Skin of body (tissue), 2 donors: ENCODE measurements around the gene IPO11. TPM values are rescaled to one million over a fixed set of nuclear protein-coding genes. Genes with fewer than 3 reads are reported as not detected.
"Not testable (repeated sequence)": the region's sequence is repeated elsewhere in the genome, so short reads cannot be mapped to it uniquely, and the experiment has no call there.

Source experiments
- DNase-seq: peaks from one replicate; lab custom pipeline; 2025; lab: John Stamatoyannopoulos, UW
- total RNA-seq: library from RNA; depleted of rRNA; stranded (reverse); fragments of >200 nt; gene quantifications from one replicate; pipeline ENCODE4 v1.2.3, GENCODE V29; 2014

Gene IPO11
- total RNA-seq, 1 donor from 2014 or later: 29.2 TPM

DNA sequence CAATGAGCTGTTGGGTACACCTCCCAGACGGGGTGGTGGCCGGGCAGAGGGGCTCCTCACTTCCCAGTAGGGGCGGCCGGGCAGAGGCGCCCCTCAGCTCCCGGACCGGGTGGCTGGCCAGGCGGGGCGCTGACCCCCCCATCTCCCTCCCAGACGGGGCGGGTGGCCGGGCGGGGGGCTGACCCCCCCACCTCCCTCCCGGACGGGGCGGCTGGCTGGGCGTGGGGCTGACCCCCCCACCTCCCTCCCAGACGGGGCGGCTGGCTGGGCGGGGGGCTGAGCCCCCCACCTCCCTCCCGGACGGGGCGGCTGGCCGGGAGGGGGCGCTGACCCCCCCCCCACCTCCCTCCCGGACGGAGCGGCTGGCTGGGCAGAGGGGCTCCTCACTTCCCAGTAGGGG lies 100.5 kb downstream of the IPO11 start:
- not testable (repeated sequence) for DNase-seq

DNA sequence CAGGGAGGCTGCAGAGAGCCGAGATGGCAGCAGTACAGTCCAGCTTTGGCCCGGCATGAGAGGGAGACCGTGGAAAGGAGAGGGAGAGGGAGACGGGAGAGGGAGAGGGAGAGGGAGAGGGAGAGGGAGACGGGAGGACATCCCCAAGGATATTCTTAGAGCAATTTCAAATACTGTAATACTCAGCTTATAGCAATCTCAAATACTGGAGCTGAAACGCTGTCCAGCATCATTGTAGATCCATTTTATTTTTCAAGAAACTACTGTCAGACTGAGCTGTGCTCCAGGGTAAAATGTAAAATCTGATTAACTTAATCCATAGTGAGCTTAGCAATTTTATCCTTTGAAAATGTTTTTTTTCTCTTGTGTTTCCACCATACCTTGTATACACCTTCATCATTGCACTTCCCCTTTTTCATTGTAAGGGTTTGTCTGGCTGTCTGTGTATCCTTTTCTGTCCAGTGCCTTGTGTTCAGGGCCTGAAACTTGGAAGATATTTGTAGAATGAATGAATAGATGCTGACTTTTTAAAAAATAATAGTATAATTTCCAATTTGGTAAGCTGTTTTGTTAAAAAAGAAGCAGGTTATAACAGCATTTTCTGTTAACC lies 102.1 kb downstream of the IPO11 start:
- no peak for DNase-seq

DNA sequence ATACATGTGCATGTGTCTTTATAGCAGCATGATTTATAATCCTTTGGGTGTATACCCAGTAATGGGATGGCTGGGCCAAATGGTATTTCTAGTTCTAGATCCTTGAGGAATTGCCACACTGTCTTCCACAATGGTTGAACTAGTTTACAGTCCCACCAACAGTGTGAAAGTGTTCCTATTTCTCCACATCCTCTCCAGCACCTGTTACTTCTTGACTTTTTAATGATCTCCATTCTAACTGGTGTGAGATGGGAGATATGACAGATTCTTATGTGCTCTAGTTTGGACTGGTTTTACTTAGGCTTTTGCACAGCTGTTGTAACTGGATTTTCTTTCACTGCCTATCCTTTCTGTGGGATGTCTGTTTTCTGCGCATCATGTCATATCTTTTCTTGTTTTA lies 108.2 kb downstream of the IPO11 start:
- not testable (repeated sequence) for DNase-seq

DNA sequence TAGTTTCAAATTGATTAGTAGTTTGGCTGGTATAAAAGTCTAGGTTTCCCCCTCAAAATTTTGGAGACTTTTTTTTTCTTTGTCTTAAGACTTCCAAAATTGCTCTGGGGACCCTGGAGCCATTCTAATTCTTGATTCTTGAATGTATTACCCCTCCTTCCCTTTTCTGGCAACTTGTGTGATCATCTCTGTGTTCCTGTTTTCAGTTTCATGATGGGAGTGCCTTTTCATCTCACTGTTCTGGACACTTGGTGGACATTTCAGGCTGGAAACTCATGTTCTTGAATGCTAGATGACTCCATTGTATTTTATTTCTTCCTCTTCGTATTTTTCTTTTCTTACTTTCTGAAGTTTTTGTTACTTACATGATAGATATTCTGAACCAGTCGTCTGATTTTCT lies 108.8 kb downstream of the IPO11 start:
- DNase-seq: no peak

DNA sequence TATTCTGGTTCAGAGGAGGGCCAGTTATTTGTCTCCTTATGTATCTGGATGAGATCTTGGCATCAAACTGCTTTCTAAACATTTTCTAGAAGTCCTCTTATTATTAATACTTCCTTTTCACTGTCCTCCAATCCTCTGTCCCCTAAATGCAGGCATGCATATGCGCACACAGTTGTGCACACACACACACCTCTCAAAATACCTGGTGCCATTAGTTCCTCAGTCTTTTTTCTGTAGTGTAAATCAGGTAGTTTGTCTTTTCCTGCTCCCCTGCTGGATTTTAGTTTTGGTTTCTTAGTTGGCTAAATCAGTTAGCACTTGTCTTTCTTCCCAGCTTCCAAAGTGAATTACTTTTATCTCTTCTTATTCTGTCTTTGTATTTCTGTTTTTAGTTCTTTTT lies 110.2 kb downstream of the IPO11 start:
- no peak for DNase-seq

DNA sequence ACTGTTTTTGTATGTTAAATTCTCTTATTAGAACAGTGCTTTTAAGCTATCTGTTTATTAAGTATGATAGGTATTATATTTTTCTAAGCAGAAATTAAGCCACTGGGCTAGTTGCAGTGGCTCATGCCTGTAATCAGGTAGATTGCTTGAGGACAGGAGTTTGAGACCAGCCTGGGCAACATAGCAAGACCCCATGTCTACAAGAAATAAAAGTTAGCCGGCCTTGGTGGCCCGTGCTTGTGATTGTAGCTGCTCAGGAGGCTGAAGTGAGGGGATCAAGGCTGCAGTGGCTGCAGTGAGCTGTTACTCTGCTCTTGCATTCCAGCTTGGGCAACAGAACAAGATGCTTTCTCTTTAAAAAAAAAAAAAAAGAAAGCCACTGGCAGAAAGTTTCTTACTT lies 121.0 kb downstream of the IPO11 start:
- DNase-seq: no peak

DNA sequence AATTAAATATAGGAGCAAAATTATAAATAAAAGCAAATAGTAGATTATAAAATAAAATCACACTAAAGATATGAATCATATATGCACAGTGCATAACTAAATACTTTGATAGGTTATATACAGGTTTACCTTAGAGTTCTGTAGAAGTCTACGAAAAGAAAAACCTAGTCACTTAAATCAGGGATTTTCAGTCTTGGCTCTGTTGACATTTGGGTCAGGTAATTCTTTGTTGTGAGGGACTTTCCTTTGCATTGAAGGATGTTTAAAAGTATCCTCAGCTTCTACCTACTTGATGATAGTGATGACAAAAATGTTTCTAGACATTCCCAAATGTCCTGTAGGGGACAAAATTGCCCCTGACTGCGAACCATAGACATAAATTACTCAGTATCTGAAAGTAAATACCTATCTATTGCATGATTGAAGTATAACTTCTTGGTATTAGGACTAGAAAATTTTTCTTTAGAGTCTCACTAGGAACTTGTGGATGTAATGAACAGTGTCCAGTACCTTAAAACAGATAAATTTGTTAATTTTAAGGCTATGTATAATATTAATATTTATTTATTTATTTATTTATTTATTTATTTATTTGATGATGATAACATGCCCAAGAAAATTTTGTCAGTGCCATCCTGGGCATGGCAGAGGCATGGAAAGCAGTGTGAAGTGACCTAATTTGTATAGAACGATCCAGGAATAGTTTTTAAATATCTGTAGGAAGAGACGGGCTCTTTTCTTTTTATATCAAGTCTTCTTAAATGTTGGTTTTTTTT lies 122.1 kb downstream of the IPO11 start:
- DNase-seq: no peak

DNA sequence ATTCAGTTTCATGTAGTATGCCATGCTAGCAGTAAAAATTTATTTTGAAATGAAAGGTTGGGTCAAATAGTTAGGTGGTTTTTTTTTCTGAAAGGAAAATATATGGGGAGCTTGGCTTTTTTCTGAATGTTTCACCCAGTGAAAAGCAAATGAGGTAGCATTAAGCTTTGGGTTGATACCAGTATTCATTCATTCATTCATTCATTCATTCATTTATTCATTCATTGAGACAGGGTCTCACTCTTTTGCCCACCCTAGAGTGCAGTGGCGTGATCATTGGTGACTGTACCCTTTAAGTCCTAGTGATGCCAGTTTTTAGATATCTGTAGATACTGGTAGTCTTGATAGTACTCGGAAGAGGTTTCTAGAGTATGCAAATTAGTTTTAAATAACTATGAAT lies 123.7 kb downstream of the IPO11 start:
- no peak for DNase-seq

DNA sequence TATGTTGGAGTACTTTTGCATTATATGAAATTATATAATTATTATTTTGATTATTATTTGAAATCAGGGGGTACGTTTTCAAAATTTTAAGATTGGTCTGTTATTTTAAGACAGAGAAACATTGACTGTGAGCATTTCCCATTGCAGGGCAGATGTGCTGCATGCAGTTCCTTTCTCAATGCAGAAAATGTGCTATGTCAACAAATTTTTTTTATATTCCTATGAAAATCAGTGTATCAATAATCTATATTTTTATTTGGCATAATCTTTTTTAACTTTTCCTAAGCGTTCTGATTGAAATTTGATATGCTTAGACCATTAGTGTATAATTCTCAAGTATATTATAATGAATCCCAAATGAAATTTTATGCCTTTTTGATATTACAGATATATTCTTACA lies 124.2 kb downstream of the IPO11 start:
- no peak for DNase-seq

DNA sequence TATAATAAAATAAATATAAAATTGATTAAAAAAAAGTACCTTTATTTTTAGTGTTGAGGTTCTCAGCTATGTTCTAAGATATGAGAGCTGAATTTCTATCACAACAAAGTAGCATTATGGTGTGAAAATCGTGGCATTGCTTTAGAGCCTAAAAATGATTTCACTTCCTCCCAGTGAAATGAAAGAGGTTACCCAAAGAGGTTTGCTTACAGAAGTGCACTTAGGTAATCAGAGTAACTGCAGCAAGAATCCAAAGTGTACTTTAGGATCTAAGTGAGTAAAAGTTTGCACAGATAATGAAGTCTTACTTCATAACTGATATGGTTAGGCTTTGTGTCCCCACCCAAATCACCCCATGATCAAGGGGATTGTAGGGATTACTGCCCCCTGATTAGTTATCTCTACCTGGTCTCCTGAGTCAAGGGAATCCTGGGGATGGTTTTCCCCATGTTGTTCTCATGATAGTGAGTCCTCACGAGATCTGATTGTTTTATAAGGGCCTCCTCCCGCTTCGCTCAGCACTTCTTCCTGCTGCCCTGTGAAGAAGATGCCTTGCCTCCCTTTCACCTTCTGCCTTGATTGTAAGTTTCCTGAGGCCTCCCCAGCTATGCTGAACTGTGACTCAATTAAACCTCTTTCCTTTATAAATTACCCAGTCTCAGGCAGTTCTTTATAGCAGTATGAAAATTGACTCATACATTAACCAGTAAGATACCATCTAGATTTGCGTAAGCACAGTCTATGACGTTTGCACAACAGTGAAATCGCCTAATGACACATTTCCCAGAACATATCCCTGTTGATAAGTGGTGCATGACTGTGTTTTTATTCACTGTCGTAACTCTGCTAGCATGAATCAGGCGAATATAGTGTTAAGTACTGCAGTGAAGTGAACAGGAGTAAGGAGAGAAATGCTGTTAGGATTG lies 125.7 kb downstream of the IPO11 start:
- DNase-seq: no peak

DNA sequence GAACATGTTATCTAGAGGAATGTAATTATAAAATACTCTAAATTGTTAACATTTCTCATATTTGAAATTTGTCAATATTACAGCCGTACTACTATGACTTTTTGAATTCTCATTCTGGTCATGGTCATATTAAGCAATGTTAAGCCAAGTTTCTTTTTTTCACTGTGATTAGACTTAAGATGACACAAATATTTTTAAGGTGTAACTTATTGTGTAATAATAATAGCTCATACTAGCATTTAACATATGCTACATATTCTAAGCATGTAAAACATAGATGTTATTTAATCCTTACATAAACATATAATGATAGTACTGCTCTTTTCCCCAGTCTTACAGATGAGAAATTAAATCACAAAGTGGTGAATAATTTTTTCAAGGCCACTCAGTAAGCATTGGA lies 130.2 kb downstream of the IPO11 start:
- no peak for DNase-seq

DNA sequence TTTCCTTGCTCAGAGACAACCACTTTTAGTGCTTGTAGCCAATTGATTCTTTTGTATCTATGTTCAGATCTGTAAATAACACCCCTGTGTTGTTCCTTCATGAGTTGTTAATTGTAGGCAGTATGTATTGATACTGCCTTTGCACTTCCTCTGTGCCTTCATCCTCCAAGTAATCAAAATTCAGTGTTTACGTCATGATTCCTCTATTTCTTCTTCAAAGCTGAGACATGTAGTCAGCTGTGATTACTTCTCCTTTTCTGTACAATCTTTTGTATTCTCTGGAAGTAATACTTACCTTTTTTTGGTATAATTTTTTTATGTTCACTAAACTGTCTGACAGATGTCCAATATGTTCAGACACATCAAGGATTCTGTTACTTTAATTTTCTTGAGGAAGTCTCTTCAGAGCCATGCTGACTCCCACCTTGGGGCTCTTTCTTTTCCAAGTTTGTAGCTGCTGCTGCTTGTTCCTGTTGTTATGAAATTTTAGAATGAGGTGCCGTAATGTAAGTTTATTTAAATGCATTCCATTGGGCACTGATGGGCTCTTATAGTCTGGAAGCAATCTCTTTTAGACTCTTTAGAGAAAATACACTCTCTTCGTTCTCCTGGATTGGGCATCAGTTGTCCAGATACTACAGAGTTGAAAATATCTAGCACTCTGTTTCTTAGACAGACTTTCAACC lies 135.5 kb downstream of the IPO11 start:
- no peak for DNase-seq

DNA sequence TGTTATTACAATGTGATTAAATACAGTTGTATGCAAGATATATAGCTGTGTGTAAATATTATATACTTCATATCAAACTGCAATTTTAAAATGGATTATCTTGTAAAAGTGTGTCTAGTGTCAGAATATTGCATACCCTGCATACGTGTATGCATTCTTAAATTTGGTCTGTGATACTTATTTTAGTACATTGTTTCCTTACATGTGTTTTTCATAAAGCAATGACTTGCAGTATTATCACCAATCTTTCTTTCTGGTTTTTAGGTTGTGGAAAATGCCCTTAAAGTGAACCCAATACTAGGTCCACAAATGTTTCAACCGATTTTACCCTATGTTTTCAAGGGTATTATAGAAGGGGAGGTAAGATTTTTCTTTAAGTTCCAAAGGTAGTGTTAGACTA lies 137.5 kb downstream of the IPO11 start:
- no peak for DNase-seq

DNA sequence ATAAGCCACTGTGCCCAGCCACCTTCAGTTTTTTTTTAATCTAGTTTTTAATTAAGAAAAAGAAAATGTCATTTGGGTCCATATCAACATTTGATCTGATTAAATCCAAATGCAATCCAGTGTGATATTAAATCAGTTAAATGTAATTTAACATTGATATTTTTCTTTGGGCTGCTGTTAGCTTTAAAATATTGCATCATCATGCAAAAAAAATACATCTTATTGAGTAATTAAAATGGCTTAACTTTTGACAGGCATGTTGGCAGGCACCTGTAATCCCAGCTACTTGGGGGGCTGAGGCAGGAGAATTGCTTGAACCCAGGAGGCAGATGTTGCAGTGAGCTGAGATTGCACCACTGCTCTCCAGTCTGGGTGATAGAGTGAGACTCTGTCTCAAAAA lies 143.4 kb downstream of the IPO11 start:
- DNase-seq: no peak

DNA sequence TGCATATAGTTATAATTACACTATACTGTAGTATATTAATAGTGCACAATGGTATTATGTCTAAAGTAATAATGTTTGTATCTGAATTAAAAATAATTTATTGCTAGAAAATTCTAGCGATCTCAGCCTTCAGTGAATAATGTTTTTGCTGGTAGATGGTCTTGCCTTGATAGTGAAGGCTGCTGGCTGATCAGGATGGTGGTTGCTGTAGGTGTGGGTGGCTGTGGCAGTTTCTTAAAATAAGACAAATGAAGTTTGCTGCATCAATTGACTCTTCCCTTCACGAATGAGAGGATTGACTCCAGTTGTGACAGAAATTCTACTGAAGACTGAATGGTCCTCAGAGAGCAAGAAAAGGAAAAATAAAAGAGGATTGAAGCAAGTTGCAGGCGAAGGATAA lies 146.4 kb downstream of the IPO11 start:
- no peak for DNase-seq

DNA sequence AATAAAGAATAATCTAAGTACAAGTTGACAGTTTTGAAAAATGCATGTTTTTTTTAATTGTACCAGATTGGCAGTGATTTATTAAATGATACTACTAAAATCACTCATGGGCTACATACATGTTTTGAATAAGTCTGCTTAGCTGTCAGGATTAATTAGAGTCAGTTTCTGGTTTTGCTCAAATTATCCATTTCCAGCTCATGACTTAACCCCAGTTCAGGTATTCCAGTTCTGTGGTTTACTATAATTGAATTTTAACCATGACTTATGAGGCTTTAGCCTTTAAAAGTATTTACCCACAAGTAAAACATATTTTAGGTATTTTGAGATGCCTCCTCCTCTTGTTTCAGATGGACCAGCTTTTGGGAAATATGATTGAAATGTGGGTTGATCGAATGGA lies 148.2 kb downstream of the IPO11 start:
- DNase-seq: no peak

DNA sequence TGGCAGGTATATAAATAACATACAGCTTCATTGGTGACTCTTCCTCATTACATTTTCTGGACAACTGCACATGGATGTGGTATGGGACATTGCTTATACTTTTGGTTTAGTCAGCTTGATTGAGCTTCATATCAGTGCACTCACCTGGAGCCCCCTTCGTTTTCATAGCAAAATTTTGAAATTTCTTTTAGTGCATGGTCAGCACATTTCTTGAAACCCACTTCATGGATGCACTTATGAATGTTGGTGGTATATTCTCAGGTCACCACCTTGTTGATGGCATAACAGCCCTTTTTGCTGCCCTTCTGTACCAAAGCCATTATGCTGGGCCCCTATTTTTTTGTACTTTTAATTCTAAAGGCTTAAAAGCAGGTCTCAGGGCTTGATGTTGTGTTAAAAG lies 149.3 kb downstream of the IPO11 start:
- no peak for DNase-seq

DNA sequence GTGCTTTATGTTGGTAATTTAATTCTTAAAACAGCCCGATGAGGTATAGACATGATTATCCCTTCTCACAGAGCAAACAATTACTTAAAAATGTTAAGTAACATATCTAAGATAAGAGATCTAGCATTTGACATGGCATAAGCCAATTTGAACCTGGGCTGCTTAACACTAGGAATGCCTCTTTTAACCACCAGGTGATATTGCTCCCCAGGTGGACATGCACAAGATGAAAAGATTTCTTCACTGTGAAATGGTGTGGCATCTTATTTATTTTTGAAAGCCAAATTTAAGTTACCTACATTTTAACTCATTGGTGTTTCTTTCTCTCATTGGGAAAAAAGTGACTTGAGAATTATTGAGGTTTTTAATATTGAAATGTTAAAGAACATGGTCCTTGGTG lies 150.3 kb downstream of the IPO11 start:
- no peak for DNase-seq

DNA sequence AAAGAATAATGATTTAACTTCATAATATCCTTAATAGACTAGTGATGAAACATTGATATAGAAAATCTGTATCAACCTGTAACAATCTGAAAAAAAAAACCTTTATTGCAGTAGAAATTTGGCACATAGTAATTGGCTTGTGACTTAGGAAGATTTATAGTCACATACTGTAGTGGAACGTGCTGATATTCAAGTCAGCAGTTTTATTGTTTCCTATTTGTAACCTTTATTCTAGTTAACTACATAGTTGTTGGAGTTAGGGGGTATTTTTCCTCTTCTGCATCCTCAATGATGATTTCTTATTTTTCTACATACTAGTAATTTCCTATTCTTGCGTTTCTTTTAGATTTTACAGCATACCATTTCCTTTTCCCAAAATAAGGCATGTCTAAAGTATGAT lies 151.5 kb downstream of the IPO11 start:
- DNase-seq: no peak

DNA sequence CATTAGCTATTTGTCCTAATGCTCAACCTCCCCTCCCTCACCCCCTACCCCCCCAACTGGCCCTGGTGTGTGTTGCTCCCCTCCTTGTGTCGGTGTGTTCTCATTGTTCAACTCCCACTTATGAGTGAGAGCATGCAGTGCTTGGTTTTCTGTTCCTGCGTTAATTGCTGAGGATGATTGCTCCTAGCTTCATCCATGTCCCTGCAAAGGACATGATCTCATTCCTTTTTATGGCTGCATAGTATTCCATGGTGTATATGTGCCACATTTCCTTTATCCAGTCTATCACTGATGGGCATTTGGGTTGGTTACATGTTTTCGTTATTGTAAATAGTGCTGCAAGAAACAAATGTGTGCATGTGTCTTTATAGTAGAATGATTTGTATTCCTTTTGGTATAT lies 153.2 kb downstream of the IPO11 start:
- DNase-seq: not testable (repeated sequence)

DNA sequence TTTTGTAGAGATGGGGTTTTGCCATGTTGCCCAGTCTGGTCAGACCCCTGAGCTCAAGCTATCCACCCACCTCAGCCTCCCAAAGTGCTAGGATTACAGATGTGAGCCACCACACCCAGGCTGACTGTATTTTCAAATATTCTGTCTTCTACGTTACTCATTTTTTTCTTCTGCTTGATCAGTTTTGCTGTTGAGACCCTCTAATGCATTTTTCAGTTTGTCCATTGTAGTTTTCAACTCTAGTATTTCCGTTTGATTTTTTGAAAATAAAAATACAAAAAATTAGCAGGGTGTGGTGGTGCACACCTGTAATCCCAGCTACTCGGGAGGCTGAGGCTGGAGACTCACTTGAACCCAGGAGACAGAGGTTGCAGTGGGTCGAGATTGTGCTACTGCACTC lies 155.6 kb downstream of the IPO11 start:
- DNase-seq: no peak
